VCaP (cell line): ENCODE results near the gene TOMT.

Experiments
- H3K27ac ChIP-seq: fragments of 450-650 bp; 2 replicates; pipeline ENCODE4 v1.5.1; 2017
- CTCF ChIP-seq: fragments of 450-650 bp; conservative IDR thresholded peaks from 2 replicates; pipeline ENCODE4 v1.5.1; 2017; ENCODE audit warnings: mild to moderate bottlenecking, moderate library complexity

The TOMT gene

GRCh38 chr11:72080326-72081183, 25.2 kb upstream of the TOMT start, which contains the start of the genes LRRC51 and NUMA1:
Gene LRRC51, plus strand, starts transcription at chr11:72080850. Its CDS starts 8,234 bp downstream, at chr11:72089084.
Gene NUMA1, minus strand, starts transcription at chr11:72080542. Its CDS starts 44,599 bp downstream, at chr11:72035943.
- no peak for TF ChIP-seq CTCF
- peak within 1 kb of the TSS; percentile 93 for H3K27ac ChIP-seq

- TF ChIP-seq CTCF, result no peak
- peak overlapping the region; percentile 93 for H3K27ac ChIP-seq
These were observed 24.5 kb upstream of the TOMT start for GRCh38 chr11:72081184-72081644.

DNA sequence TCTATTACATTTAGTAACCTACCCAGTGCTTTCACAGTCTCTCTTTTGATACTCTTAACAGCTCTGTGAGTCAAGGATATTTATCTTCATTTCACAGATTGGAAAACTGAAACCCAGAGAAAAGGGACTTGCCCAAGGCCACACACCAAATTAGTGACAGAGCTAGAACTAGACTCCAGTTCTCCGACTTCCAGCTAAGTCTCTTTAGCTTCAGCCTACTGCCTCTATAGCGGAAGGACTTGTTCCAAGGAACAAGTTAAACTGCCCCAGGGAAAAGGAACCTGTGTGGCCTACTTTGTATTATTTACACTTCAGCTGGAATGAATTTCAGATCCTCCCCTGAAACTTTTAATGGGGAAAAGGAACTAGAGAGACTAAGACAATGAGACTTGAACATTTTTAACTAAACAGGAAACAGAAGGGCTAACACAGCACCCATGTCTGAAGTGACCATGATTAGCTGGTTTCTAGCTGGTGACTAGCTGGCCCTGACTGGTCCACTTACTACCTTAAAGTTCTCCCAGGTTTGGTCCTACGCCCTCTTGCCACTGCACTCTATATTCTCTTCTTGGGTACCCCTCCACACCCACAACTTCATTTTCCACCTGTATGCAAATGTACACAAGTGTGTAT, 23.8 kb upstream of the TOMT start:
- no peak for TF ChIP-seq CTCF
- H3K27ac ChIP-seq, result peak overlapping the region; percentile 93

GRCh38 chr11:72083414-72083813, 22.3 kb upstream of the TOMT start:
- TF ChIP-seq CTCF, result no peak
- H3K27ac ChIP-seq, result peak overlapping the region; percentile 93

DNA sequence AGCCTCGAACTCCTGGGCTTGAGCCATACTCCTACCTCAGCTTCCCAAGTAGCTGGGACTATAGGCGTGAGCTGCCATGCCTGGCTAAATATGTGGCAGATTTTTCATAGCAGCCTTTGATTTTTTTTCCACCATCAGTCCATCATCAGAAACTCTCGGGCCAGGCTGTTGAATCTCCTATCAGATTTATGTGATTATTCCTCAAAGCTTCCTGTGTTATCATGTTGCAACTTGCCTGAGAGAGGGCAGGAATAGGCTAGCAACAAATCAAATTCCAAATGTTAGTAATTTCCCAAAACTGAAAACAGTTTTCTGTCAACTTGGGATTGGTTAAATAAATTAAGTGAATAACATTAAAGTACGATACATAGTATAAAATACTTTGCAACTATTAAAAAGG, 21.6 kb upstream of the TOMT start:
- H3K27ac ChIP-seq, result peak overlapping the region; percentile 93
- no peak for TF ChIP-seq CTCF

DNA sequence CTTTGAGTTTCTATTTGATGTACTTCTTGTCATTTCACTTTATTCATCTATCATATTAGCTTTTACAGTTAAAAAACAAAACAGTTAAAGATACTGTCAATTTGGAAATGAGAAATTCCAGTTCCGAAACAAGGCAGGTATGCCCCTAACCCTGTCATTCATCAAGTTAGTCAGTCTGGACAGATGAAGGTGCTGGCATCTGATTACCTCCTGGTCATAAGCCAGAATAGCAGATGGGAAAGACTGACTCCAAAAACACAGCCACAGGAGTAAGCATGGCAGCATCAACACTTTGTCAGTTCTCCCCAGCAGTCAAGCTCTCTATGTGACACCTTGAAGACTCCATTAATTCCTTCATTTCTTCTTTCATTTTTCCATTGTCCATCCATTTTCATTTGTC, 20.8 kb upstream of the TOMT start:
- TF ChIP-seq CTCF, result no peak

DNA sequence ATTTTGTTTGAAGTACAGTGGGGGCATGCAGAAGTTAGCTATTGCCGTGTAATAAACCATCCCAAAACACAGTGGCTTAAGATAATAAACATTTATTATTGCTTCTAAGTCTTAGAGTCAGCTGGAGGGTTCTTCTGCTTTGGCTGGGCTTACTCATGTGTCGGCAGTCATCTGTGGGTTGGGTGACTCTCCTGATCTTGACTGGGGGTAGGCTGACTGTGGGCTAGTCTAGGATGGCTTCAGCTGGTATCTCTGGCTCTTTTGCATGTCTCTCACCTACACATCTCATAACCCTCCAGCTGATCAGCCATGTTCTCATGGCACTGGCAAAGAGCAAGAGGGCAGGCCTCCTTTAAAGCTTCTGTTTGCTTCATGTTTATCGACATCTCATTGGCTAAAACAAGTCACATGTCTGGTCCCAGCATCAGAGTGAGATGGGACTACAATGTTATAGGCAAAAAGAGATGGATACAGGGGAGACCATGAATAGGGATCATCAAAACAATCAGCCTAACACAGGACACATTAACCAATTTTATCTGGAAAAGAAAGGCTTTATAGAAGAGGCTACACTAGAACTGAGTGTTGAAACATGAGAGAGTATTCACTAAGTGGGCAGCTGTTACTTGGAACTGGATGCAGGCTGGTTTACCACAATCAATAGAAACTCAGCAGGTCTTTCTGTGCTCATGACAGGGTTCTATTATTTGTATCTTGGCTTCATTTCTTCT, 19.9 kb upstream of the TOMT start:
- no peak for TF ChIP-seq CTCF
- no peak overlapping the region for H3K27ac ChIP-seq

More for the DNA sequence above, 20.8 kb upstream of the TOMT start:
- no peak overlapping the region for H3K27ac ChIP-seq
